ENCODE data around the gene C12orf75.

DNA sequence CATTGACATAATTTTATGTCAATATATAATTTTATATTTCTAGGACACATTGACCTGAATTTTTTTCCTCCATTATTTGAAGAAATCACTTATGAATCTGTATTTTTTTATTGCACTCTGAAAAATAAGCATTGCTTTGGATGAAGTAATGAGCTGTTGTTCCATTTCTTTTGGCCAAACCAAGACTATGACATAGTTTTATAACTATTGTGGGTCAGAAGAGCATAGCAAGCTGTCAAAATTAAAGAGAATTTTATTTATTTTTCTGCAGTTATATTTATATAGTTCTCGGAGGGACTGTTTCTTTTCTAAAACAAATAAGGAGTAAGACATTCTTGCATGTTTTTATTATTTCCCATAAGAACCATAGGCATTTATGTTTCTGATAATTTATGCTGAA is 8.5 kb downstream of the C12orf75 start:
- no peak for TF ChIP-seq POLR2A (IDR thresholded peaks at IDR 0.05)
- TF ChIP-seq, protein P1, sequence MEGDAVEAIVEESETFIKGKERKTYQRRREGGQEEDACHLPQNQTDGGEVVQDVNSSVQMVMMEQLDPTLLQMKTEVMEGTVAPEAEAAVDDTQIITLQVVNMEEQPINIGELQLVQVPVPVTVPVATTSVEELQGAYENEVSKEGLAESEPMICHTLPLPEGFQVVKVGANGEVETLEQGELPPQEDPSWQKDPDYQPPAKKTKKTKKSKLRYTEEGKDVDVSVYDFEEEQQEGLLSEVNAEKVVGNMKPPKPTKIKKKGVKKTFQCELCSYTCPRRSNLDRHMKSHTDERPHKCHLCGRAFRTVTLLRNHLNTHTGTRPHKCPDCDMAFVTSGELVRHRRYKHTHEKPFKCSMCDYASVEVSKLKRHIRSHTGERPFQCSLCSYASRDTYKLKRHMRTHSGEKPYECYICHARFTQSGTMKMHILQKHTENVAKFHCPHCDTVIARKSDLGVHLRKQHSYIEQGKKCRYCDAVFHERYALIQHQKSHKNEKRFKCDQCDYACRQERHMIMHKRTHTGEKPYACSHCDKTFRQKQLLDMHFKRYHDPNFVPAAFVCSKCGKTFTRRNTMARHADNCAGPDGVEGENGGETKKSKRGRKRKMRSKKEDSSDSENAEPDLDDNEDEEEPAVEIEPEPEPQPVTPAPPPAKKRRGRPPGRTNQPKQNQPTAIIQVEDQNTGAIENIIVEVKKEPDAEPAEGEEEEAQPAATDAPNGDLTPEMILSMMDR (IDR thresholded peaks at IDR 0.05): no peak

Measured in thyroid gland (tissue), 4 donors.